GM10847 (cell line): ENCODE measurements around the gene CAMK2N2.
A peak's percentile ranks its signal among the peaks of the same experiment; 100 is the strongest.

Source experiments
- POLR2A ChIP-seq: IDR thresholded peaks from 2 replicates; pipeline ENCODE4 v1.6.1; 2011; ENCODE audit not compliant: insufficient read length; ENCODE audit errors: extremely low read depth

CAMK2N2 gene

DNA sequence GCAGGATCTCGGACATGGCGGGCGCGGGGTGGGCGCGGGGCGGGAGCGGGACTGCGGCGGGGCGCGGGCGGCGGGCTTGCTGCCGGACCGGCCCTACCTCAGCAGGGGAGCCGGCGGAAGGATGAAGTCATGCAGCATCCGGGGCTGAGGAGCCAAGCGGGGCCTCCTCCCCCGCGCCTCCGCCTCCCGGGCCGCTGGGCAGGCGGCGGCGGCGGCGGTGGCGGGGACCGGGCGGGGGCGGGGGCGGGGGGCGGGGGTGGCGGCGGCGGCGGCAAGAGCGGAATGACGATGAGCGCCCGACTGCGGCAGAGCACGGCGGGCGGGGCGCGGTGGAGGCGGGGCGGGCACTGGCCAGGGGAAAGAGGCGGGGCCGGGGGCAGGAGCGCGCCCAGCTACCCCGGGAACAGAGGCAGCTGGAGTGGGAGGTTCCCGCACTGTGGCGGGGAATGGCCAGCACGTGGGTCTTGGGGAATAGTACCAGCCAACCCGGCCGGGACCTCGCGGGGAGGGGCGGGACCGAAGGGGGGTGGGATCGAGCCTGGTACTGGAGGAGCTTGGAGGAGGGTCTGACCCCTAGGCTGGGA is at the start of gene CAMK2N2:
Gene CAMK2N2, minus strand, starts transcription at position 284 of the 584 bp plus-strand sequence. Its CDS starts 268 bp downstream, at position 16.
- no peak for TF ChIP-seq POLR2A

DNA sequence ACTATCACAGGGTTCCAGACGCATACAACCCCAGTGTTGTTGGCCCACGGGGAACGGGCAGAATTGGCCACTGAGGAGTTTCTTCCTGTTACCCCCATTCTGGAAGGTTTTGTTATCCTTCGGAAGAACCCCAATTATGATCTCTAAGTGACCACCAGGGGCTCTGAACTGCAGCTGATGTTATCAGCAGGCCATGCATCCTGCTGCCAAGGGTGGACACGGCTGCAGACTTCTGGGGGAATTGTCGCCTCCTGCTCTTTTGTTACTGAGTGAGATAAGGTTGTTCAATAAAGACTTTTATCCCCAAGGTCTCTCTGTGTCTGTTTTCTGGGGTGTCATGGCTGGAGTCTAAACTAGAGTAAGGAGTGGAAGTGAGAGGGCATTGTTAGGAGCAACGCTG is 47.4 kb upstream of the CAMK2N2 start:
- TF ChIP-seq POLR2A = no peak

DNA sequence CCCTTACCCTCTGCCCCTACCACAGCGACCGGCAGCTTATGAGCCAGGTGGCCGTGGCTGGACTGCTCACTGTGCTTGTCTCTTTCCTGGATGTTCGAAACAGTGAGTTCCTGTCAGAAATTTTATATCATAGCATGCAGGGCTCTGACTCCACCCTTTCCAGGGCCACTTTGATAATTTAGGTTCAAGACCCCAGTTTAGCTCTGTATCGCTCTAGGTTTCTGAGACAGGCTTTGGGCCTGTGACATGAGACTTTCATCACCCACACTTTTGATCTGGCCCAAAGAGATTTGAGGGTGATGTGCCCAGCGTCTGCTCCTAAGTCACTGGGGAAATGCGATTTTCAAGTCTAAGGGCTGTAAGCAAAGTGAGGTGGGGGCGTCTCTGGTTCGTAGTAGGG is 46.6 kb upstream of the CAMK2N2 start:
- TF ChIP-seq POLR2A = no peak

DNA sequence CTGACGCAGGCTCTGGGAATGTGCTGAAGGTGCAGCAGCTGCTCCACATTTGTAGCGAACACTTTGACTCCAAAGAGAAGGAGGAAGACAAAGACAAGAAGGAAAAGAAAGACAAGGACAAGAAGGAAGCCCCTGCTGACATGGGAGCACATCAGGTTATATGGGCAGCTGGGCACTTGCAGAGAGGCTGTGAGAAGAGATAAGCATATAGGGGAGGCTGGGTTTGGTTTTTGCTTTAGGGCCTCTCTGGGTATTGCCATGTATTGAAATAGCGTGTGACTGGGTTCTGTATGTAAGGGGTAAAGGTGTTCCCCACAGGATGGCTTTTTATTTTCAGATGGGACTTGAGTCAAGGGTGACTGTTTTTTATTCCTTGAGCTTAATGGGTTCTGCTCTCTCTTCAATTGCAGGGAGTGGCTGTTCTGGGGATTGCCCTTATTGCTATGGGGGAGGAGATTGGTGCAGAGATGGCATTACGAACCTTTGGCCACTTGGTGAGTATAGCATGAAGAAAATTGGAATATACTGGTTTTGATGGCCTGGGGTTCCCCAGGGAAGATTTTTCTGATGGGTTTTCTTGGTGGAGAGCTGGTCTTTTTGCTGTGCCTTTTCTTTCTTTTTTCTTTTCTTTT is 45.1 kb upstream of the CAMK2N2 start:
- no peak for TF ChIP-seq POLR2A

DNA sequence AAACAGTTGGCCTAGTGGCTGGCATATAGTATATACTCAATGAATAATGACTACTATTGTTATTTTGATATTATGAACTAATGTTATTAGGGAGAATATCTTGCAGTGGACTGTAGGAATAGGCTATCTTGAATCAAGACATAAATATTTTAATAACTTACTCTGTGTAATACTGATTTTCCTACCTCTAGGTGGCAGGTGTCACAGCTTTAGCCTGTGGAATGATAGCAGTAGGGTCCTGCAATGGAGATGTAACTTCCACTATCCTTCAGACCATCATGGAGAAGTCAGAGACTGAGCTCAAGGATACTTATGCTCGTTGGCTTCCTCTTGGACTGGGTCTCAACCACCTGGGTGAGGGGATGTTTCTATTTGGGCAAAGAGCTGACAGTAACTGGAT is 44.2 kb upstream of the CAMK2N2 start:
- no peak for TF ChIP-seq POLR2A

DNA sequence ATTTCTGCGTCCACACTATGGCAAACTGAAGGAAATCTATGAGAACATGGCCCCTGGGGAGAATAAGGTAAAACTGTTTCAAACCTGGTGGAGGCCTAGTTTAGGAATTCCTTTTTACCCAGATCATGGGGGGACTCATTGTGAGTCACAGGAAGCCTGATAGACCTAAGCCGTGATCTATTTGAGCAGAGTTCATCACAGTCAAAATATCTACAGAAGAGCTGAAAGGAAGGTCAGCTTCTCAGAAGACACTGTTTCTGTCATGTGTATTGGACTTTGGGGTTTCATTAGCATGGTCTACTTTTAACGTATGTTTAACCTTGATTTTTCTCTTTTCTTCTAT is 39.0 kb upstream of the CAMK2N2 start:
- TF ChIP-seq POLR2A = no peak

DNA sequence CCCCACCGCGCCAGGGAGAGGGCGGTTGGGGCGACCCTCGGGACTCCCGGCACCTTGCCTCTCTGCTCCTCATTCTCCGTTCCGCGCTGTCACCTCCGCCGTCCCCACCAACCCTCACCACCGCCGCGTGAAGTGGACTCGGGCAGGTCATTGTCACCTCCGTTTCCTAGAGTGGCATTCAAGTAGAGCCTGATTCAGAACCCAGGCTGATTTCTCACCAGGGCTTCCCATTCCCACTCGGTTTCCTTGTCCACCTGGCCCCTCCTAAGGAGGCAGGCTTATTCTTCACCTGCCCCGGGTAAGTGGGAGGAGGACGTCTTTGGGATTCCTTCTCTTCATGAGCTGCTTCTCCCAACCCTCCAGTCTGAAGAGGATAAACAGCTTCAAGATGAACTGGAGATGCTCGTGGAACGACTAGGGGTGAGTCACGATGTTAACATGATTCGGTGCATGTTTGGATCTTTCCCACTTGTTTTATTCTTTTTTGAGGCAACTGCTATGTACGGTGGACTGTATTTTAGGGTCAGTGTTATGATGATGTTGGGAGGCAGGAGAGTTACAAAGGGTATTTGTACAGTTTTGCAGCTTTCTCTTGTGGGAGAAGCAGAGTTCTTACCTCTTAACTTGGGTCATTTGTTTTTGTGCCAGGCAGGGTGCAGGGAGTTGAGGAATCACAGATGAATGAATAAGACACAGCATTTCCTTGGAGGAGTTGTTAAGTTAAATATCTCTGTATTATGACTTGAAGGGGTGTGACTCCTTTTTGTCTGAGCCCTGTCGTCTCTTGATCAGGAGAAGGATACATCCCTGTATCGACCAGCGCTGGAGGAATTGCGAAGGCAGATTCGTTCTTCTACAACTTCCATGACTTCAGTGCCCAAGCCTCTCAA is 38.4 kb upstream of the CAMK2N2 start:
- no peak for TF ChIP-seq POLR2A

DNA sequence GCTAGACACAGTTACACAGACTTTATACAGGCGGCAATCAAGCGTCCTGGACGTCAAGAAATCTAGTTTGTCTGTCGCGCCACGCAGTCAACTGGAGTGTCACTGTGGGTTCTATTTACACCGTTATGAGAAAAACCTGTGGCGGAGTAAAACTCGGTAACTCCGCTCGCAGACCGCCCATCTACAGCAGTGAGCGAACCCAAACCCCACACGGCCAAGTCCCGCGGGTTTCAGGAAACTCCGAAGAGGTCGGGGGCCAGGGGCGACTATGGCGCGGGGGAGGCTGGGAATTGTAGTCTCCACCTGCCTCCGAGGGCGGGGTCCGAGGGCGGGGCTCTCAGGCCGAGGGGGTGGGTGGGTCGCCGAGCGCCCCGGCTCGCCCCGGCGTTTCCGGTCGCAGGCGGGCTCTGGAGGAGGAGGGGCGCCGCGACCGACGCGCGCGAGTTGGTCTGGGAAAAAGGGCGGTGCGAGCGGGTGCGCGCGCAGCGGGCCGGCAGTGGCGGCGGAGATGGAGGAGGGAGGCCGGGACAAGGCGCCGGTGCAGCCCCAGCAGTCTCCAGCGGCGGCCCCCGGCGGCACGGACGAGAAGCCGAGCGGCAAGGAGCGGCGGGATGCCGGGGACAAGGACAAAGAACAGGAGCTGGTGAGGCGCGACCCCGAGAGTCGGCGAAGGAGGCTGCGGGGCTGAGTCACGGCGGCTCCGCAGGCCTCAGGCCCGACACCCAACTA is 37.6 kb upstream of the CAMK2N2 start, which contains the start of gene PSMD2:
Gene PSMD2, plus strand, starts transcription at position 483 of the 729 bp plus-strand sequence. Its CDS starts 26 bp downstream, at position 509.
- TF ChIP-seq POLR2A = peak; percentile 73

DNA sequence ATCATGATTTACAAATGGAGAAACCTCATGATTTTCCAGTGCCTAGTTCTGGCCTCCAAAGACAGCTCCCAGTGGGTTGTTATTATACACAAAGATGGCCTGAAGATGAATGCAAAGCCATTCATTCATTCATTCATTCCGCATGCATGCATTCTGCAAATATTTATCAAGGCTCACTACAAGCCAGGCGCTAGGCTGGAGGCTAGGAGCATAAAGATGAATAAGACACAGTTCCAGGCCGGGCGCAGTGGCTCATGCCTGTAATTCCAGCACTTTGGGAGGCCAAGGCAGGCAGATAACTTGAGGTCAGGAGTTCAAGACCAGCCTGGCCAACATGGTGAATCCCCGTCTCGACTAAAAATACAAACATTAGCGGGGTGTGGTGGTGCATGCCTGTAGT is 35.3 kb upstream of the CAMK2N2 start:
- no peak for TF ChIP-seq POLR2A

DNA sequence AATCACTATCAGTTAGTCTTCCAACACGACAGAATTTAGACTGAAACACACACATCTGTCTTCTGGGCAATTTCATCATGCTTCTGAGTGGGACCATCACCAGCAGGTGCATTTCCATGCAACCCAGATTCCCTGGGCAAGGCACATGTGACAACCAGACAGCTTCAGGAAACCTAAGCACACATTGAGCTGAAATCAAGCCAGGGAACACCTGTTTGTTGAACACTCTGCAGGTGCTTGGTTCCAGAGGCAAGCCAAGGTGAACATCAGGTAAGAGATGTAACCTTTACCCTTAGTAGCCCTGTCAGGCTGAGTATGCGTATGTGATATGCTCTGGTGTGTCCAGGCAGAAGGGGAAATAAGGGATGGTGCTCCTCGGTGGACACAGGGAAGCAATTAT is 34.4 kb upstream of the CAMK2N2 start:
- TF ChIP-seq POLR2A = no peak

DNA sequence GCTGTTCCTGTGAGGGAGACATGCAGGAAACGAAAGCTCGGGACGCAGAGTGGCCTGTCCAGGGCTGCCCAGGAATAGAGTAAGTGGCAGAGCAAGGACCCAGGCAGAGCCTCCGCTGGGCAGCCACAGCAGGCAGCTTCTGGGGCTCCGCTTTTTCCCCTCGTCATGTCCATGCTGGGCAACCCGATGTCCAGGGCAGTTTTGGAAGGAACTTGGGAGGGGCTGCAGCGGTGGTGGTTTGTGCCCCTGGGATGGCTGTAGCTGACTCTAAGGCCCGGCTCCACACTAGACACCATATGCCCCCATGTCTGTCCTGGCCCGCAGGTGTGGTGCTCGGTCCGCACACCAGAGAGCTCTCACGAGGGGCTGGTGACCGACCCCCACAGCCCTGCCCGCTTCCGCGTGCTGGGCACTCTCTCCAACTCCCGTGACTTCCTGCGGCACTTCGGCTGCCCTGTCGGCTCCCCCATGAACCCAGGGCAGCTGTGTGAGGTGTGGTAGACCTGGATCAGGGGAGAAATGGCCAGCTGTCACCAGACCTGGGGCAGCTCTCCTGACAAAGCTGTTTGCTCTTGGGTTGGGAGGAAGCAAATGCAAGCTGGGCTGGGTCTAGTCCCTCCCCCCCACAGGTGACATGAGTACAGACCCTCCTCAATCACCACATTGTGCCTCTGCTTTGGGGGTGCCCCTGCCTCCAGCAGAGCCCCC is 30.5 kb upstream of the CAMK2N2 start:
- no peak for TF ChIP-seq POLR2A

DNA sequence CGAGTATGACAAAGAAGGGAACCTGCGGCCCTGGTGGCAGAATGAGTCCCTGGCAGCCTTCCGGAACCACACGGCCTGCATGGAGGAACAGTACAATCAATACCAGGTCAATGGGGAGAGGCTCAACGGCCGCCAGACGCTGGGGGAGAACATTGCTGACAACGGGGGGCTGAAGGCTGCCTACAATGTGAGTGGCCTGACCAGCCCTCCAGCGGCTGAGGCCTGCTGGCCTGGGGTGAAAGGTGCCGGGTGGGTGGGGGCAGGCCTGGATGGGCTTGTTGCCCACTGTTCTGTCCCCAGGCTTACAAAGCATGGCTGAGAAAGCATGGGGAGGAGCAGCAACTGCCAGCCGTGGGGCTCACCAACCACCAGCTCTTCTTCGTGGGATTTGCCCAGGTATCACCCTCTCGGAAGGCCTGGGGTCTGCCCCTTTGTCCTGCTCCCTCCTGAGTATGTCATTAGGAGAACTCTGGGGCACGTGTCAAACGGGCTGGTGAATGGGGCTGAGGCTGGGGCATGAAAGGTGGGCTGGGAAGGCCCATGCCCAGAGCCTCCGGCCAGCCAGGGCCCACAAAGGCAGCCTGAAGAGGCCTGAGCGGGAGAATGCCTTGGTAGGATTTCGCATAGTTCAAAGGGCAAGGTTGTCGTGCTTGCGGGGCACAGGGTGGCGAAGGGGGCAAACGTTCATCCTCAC is 29.8 kb upstream of the CAMK2N2 start:
- no peak for TF ChIP-seq POLR2A

DNA sequence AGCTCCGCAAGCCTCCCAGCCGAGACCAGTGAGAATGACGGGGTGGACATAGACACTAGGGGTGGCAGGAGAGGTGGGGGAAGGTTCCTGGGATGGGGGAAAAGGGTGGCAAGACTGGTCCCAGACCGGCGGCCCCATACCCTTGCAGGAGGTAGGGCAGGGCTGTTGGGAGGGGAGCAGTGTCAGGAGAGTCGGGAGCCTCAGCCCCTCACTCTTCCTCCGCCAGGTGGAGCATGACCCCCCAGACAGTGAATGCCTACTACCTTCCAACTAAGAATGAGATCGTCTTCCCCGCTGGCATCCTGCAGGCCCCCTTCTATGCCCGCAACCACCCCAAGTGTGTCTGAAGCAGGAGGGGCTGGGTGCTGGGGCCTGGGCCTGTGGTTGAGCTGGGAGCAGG is 29.0 kb upstream of the CAMK2N2 start:
- no peak for TF ChIP-seq POLR2A

DNA sequence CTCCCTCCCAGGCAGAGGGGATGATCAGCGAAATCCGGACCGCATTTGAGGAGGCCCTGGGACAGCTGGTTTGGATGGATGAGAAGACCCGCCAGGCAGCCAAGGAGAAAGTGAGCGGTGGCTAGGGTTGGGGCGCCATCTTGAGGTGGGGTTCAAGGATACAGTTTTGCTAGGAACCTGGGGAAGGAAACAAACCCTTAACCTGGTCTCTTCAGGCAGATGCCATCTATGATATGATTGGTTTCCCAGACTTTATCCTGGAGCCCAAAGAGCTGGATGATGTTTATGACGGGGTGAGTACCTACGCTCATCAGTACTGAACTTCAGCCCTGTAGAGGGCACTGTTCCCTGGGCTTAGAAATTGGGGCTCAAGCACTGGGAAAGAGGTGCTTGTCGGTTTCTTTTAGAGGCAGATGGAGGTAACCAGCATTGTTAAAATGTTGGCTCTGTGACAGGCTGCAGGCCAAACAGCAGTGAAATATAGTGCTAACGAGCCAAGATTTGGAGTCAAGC is 28.1 kb upstream of the CAMK2N2 start:
- TF ChIP-seq POLR2A = no peak
